NB4 (cell line): ENCODE results near the gene LRRC36.

Experiments
- MYC ChIP-seq: IDR thresholded peaks from 2 replicates; pipeline ENCODE4 v1.6.1; 2011; ENCODE audit warnings: low read depth, low read length
- POLR2A ChIP-seq: IDR thresholded peaks from 2 replicates; pipeline ENCODE4 v1.6.1; 2011; ENCODE audit warnings: mild to moderate bottlenecking; ENCODE audit not compliant: insufficient read length; ENCODE audit errors: extremely low read depth
- TF ChIP-seq, protein P1 (sequence below): IDR thresholded peaks from one replicate; pipeline ENCODE4 v1.5.1; 2012; ENCODE audit warnings: low read depth, low read length
- TF ChIP-seq, protein P2 (sequence below): IDR thresholded peaks from 2 replicates; pipeline ENCODE4 v1.6.1; 2011; ENCODE audit warnings: low read depth, low read length

GRCh38 chr16:67291461-67291860 is 35.2 kb upstream of the LRRC36 start:
- TF ChIP-seq, protein P1, sequence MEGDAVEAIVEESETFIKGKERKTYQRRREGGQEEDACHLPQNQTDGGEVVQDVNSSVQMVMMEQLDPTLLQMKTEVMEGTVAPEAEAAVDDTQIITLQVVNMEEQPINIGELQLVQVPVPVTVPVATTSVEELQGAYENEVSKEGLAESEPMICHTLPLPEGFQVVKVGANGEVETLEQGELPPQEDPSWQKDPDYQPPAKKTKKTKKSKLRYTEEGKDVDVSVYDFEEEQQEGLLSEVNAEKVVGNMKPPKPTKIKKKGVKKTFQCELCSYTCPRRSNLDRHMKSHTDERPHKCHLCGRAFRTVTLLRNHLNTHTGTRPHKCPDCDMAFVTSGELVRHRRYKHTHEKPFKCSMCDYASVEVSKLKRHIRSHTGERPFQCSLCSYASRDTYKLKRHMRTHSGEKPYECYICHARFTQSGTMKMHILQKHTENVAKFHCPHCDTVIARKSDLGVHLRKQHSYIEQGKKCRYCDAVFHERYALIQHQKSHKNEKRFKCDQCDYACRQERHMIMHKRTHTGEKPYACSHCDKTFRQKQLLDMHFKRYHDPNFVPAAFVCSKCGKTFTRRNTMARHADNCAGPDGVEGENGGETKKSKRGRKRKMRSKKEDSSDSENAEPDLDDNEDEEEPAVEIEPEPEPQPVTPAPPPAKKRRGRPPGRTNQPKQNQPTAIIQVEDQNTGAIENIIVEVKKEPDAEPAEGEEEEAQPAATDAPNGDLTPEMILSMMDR: no peak
- no peak for TF ChIP-seq POLR2A
- TF ChIP-seq MYC: no peak
- TF ChIP-seq, protein P2, sequence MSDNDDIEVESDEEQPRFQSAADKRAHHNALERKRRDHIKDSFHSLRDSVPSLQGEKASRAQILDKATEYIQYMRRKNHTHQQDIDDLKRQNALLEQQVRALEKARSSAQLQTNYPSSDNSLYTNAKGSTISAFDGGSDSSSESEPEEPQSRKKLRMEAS: no peak
